NOMO-1 (cell line): ENCODE measurements around the gene ANKRD66.
A peak's percentile ranks its signal among the peaks of the same experiment; 100 is the strongest.
"Not testable (repeated sequence)": the region's sequence is repeated elsewhere in the genome, so short reads cannot be mapped to it uniquely, and the experiment has no call there.

ENCODE experiments used
- DNase-seq, 2 experiments: peaks; one replicate each; lab custom pipeline; 2025; ENCODE audit not compliant: unreplicated experiment in 2 of 2; lab: John Stamatoyannopoulos, UW

The ANKRD66 gene

DNA sequence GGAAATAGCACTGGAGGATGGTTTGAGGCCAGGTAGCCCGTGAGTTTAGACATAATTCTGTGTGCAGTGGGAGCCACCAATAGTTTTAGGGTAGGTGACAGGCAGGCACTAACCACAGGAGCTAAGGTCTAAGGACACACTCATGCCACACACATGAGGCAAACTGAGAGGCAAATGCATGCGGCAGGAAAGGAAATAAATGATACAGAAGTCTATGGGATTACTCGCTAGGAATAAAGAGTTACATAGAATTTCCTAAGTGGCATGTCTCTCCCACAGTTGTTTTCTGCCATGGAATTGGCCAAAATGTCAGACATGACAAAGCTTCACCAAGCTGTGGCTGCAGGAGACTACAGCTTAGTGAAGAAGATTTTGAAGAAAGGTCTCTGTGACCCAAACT is 4.9 kb downstream of the ANKRD66 start:
- no peak for DNase-seq

DNA sequence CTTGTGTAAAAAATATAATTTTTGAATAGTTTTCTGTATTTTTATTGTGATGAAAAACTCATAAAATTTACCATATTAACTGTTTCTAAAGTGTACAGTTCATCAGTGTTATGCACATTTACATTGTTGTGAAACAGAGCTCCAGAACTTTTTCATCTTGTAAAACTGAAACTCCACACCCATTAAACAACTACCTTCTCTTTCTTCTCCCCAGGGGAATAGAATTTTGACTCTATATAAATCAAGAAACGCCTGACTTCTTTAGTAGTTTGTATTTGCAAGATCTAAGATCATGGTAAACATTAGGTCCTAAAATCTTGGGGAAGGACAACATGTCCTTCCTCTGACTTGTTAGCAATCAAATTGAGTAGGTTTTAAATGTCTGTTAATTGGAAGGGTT is 9.1 kb downstream of the ANKRD66 start:
- no peak for DNase-seq

DNA sequence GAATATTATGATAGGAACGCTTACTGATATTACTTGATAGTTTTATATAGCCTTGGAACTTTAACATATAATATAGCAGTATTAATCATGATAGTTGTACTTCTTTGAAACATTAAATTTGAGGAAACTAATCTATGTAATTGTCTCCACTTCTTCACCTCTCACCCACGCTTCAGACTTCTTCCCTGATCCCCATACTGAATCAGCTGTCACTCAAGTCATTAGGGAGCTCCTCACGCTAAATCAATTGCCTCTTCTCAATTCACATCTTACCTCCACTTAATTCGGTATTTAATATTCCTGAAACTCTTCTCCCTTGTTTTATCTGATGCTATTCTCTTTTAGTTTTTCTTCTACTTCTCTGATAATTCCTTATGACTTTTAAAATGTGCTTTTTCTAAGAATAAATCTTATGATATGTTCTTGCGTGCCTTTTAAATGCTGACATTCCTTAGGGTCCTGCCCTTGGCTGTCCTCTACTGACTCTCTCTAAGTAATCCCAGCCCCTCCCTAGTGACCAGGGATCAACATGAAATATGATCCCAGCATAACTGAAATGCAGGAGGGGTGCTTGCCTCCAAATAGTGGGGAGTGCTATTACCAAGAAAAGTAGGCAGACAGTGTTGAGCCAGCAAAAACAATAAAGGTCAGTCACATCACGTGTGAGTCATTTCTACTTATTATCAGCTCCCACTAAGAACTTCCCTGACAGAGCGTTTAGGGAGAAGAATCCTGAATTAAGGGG is 9.9 kb downstream of the ANKRD66 start:
- DNase-seq = no peak

DNA sequence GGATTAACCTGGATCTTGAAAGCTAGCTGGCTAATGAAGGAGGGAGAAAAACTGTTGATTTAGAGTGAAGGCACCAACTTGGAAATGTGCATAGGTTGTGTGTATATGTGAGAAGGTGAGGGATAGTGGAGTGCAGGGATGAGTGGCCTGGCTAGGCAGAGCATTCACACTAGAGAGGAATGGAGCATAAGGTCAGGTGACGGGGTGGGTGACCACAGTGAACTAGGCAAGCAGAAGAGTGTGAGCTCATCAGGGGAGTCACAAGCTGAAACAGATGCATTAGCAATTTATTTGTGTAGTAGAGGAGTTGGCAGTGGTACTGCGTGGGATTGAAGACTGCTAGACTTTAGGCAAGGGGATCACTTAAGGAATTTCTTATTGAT is 10.5 kb downstream of the ANKRD66 start:
- no peak for DNase-seq

DNA sequence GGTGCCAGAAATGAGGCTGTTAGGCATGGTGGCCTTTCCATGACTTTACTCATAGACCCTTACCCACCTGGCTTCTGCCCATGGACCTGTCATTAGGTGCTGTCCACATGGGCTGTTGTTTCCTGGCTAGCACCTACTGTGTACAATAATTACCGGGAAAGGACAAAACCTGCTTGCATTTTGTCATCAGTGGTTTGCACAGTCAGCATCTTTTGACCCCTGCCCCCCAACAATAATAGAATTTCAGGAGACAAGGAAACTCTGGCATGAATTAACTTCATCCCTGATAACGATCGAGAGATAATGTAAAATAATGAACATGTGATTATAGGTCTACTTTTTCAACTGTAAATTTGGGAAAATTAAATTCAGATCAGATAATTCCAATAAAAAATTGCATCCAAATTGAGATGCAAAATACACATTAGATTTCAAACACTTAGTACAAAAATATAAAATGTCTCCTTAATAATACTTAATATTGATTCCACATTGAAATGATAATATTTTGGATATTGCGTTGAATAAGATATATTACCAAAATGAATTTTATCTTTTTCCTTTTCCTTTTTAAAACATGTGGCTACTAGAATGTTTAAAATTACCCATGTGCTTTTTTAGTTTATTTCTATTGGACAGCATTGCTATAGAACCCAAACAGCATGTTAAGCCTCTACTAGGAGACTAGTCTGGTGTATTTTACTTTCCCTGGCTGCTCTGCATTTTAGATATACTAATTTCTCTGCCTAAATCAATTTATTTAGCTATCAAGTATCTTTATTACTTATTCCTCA is 12.4 kb downstream of the ANKRD66 start:
- no peak for DNase-seq

DNA sequence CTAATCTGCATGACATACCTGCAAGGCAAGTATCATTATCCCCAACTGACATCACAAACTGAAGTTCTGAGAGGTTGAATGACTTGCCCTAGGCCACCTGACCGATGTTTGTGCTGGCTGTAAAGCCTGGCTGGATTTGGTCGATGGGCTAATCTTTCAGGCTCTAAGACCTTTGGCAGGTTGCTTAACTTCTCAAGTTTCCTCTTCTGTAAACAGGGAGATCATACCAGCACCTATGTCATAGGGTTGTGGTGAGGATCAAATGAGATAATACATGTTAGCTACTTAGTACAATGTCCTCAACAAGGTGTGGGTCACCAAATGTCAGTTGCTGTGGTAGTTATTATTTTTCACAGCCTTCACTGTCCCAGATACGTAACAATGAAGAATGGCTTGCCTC is 14.2 kb downstream of the ANKRD66 start:
- DNase-seq = peak in 1 of 2 experiments; percentile 9

DNA sequence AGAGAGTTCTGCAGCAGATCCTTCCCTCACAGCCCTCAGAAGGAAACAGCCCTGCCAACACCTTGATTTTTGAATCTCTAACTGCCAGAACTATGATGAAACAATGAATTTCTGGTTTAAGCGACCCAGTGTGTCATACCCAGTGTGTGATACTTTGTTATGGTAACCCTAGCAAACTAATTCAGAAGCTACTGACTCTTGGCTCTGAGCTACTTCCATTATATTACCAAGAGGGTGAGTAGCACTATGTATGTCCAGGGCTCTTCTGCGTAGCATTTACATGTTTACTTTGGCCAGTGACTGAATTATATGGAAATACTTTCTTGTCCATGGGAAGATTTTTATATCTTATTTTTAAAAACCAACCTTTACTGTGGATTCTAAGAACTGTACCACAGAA is 16.7 kb downstream of the ANKRD66 start:
- no peak for DNase-seq

DNA sequence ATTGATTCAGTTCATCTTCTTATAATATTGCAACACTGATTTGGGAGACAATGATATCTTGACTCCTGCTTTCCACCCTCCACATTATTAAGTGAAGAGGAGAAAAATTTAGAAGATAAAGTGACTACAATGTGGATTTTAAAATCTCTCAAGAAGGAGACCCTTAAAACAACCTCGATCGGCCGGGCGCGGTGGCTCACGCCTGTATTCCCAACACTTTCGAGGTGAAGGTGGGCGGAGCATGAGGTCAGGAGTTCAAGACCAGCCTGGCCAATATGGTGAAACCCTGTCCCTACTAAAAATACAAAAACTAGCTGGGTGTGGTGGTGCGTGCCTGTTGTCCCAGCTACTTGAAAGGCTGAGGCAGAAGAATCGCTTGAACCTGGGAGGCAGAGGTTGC is 17.5 kb downstream of the ANKRD66 start:
- DNase-seq = not testable (repeated sequence)

DNA sequence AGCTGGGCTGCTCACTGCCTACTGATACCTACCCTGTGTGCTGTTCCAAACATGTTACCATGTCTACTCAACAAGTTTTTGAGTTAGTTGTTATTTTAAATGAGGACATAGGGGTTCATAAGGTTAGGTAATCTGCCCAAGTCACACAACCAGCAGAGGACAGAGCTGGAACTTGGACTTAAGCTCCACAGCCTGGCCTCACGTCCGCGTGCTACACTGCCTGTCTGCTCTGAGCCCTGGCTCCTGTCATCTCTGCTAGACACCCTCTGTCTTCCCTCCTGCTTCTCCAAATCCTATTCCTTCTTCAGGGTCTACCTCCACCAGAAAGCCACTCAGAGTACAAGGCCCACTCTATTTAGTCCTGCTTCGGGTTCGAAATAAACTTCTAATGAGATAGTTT is 18.2 kb downstream of the ANKRD66 start:
- DNase-seq = no peak

DNA sequence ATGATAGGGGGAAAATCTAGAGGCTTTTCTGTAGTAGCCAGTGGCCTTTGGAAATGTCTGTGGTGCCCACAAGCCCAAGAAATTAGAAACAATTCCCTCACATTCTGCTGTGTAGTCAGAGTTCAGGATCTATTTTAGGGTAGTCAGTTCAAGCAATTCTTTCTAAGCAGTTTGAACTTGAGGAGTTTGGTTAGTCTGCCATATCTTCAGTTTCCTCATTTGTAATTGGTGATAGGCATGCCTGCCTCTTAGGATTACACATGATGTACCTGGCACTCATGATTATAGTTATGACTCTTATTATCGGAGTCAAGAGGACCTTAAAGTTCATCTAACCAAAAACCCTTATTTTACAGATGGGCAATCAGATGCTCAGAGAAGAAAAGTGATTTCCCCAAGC is 25.3 kb downstream of the ANKRD66 start:
- peak in 1 of 2 experiments; percentile 18 for DNase-seq

DNA sequence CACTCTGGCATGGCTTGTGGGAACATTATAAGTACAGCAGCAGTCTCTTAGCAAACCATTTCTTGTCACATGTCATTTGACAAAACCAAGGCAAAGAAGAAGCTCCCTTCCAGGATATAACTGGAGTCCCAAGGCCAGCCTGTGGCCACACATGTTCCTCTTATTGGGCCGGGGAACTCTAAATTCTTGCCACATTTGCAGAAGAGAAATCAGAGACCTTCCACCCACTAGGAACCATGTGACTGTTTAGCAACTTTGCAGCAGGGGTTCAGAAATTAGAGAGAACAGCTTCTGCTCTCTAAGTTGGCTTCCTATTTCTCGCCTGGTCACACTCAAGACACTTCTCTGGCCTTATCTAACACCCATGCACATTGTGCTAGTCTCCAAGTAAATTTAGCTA is 26.0 kb downstream of the ANKRD66 start:
- peak; percentile 94 to 98 for DNase-seq

DNA sequence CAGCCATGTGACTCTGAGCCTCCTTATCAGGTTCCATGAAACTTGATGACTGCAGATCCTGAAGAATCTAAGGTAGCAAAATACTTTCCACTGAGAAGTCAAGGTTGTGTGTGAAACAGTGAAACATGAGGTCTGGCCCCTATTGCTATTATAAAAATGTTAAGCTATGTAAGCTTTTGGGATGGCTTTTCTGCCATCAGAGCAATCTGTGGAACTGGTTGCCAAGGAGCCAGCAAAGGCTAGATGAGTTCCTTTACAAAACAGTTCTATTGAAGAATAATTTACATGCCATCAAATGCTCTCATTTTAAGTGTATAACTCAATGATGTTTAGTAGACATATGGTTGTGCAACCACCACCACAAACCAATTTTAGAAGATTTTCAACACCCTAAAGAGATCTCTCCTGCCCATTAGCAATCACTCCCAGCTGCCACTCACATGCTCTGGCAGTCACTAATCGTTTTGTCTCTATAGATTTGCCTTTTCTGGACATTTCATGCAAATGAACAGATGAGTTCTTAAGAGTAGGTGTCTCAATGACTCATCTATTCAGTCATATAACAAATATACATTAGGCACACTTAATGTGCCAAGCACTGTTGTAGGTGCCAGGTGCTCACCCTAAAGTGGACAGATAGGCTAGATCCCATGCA is 26.6 kb downstream of the ANKRD66 start:
- peak; percentile 51 to 74 for DNase-seq

DNA sequence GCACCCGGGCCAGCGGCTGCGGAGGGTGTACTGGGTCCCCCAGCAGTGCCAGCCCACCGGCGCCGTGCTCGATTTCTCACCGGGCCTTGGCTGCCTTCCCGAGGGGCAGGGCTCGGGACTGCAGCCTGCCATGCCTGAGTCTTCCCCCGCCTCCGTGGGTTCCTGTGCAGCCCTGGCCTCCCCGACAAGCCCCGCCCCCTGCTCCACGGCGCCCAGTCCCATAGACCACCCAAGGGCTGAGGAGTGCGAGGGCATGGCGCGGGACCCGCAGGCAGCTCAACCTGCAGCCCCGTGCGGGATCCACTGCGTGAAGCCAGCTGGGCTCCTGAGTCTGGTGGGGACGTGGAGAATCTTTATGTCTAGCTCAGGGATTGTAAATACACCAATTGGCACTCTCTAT is 28.0 kb downstream of the ANKRD66 start:
- DNase-seq = not testable (repeated sequence)

DNA sequence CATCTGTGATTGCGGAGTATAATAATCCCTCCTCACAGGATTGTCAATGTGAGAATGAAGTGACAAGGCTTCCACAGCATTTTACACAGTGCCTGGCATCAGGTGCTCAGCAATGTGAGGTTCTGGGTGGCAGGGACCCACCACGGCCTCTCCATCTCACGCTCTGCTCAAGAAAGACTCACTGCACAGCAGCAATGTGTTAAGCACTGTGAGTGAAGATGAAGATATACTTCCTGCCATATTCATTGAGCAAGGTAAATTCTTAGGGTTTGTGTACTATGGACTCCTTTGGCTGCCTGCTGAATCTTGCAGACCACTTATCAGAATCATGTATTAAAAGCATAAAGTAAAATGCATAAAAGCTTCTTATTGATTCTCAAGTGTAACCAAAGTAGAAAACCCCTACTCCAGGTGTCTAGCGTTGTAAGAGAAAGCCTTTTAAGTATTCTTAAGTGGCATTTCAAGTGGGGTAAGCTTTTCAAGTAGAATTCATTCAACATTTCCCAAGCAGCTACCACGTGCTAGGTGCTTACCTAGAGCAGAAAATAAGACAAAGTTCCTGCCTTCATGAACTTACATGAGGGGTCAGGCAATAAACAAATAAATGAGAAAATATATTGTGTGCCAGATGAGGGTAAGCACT is 29.5 kb downstream of the ANKRD66 start:
- DNase-seq = no peak

DNA sequence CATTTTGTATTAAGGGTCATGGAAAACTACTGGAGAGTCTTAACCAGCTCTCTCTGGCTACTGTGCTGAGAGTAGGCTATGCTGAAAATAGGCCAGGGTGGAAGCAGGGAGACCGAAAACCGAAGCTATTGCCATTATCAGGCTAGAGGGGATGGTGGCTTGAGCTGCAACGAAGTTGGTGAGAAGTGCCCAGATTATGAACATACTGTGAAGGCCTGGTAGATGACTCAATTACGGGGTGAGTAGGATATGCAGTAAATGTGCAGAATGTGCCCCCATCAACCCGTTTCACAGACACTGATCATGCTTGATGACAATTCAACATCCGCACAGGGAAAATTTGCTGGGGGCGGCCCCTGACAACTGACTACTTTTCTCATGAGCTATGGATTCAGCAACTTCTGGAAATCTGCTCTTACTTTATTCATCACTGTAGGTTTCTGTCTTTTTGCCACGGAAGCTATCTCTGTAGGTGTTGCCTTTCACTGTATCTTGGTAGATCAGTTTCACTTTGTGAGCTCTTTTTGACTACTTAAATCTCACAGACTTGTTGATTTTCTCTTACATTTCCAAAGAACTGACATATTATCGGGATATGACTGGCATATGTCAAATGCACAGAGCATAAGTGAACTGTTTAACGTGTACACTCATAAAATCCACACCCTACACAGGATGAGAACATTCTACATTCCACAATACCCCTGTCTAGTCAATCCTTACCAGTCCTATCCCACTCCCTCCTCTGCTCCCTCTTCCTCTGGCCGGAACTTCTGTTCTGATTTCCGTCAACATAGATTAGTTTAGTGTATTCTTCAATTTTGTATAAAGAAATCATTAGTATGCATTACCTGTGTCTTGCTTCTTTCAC is 31.0 kb downstream of the ANKRD66 start:
- no peak for DNase-seq

DNA sequence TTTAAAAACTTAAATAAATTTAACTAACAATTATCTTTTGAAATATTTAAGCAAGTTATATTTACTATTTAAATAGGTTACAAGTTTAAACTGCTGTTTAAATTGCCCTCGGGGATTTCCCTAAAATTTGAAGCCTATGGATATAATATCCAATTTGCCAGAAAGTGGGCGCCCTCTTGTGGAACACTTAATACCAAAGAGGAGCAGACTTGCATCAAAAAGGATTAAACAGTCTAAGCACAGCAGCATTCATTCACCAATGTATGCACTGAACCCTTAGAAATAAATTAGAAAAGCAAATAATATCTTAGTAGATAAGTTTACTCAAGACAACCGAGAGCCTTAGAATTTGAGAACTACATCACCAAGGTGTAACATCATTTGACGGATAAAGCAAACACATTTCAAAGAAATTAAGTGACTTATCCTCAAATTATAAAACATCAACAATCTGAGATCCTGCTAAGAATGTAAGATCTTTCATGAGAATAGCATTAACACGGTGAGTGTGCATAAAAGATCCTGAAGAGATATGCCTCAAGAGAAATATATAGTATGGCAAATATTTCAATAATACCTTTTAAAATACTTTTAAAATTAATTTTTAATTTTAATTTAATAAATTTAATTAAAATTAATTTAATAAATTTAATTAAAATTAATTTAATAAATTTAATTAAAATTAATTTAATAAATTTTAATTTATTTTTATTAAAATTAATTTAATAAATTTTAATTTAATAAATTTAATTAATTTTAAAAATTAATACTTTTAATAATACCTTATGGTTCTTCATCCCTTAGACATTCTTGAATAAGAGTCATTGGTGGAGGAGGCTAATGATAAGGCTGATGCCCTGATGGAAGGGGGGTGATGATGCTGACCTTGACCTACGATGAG is 35.0 kb downstream of the ANKRD66 start:
- peak in 1 of 2 experiments; percentile 71 for DNase-seq

DNA sequence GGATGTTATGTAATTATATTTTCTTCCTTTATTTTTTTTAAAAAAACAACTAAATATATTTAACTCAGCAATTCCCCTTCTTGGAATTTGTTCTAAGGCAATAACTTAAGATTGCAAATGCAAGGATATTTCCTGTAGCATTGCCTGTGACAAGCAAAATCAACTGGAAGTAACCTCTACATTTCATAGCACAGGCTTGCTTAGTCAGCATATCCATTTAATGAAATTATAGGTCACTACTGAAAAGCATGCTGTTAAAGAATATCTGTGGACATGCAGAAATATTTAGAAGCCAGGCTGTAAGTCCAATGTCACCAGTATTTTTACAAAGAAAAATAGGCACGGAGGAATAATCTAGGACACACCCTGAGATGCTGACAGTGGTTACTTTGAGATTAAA is 37.8 kb downstream of the ANKRD66 start:
- no peak for DNase-seq

DNA sequence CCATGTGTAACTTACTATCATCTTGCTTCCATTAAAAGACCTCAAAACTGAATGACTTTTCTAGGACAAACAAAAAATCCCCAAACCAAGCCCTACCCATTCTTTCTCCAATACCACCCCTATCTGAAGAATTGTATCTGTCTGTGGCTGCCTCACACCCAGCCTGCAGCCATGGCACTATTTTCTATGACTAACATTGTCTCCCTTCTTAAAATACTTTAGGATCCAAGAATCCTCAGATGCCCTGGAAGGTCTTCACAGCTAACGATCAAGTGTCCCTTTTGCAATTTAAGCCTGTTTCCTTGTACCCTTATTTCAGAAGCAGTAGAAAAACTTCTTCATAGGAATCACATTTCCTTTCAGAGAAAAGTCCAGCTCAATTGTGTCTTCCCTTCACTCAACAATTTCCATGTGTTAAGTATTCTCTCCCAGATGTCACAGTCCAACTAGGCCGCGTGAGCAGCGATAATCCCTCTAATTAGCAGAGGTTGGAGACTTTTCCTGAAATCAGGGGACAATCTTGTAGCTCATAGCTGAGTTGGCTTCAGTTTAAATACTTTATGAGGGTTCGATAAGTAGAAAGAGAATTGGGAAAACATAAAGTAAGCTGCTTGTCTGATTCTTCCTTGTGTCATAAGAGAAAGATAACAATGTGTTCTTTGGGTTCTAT is 41.3 kb downstream of the ANKRD66 start:
- no peak for DNase-seq

DNA sequence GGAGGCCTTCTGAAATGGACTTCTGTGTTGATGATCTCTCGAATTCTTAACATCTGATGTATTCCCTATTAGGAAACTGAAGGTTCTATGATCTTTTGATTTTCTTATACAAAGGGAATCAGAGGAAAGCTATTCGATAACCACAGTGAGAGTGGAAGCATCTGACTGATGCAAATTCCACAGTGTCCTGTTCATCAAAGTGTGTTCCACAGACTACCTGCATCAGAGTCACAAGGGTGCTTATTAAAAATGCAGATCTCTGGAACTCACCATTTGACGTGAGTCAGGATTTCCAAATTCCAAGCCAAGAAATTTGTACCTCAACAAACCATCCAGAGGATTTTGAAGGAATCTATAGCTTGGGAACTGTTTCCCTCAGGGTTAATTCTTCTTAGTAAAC is 42.1 kb downstream of the ANKRD66 start:
- DNase-seq = no peak
